GM18526 (cell line): ENCODE measurements around the gene ITGB1.

Source experiments
- POLR2A ChIP-seq: IDR thresholded peaks from 3 replicates; pipeline ENCODE4 v1.6.1; 2011; ENCODE audit not compliant: insufficient read length; ENCODE audit errors: extremely low read depth

The ITGB1 gene

GRCh38 chr10:32878646-32879045, 79.4 kb downstream of the ITGB1 start:
- no peak for TF ChIP-seq POLR2A

GRCh38 chr10:32877915-32878314, 80.1 kb downstream of the ITGB1 start:
- no peak for TF ChIP-seq POLR2A

- no peak for TF ChIP-seq POLR2A
These were observed 92.9 kb downstream of the ITGB1 start for GRCh38 chr10:32865170-32865569.

- no peak for TF ChIP-seq POLR2A
These were observed 103.6 kb downstream of the ITGB1 start for GRCh38 chr10:32854435-32854834.

GRCh38 chr10:32851301-32851700, 106.7 kb downstream of the ITGB1 start:
- no peak for TF ChIP-seq POLR2A
